ENCODE data around the gene MAG.
"Not testable (repeated sequence)": the region's sequence is repeated elsewhere in the genome, so short reads cannot be mapped to it uniquely, and the experiment has no call there.

DNA sequence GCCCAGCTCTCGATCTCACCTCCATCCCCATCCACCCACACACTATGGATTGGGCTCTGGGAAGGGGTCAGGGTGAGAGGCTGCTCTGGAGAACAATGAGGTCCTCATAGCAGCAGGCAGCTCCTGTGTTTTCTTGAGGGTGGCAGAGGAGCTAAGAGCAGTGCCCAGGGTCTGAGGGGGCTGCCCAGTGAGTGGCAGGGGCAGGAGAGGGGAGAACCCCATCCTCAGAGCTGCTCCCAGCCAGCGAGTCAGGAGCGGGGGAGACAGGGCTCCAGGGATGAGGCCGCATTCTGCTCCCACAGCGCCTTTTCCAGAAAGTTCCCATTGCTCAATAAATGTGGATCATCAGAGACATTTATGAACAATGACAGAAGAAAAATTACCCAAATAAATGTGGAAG, 68.1 kb downstream of the MAG start:
- TF ChIP-seq, protein P1, sequence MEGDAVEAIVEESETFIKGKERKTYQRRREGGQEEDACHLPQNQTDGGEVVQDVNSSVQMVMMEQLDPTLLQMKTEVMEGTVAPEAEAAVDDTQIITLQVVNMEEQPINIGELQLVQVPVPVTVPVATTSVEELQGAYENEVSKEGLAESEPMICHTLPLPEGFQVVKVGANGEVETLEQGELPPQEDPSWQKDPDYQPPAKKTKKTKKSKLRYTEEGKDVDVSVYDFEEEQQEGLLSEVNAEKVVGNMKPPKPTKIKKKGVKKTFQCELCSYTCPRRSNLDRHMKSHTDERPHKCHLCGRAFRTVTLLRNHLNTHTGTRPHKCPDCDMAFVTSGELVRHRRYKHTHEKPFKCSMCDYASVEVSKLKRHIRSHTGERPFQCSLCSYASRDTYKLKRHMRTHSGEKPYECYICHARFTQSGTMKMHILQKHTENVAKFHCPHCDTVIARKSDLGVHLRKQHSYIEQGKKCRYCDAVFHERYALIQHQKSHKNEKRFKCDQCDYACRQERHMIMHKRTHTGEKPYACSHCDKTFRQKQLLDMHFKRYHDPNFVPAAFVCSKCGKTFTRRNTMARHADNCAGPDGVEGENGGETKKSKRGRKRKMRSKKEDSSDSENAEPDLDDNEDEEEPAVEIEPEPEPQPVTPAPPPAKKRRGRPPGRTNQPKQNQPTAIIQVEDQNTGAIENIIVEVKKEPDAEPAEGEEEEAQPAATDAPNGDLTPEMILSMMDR (IDR thresholded peaks at IDR 0.05; ENCODE audit: low read length) = not testable (repeated sequence)
- TF ChIP-seq EZH2 (IDR thresholded peaks at IDR 0.05; ENCODE audit: borderline replicate concordance, low read length) = not testable (repeated sequence)

Data from OCI-LY1 (cell line).